WI38 (cell line): ENCODE measurements around the gene SLC6A18.
"Not testable (repeated sequence)": the region's sequence is repeated elsewhere in the genome, so short reads cannot be mapped to it uniquely, and the experiment has no call there.

Source experiments
- H3K4me3 ChIP-seq: 2 replicates; pipeline ENCODE4 v1.5.1; 2011; ENCODE audit warnings: low read depth, mild to moderate bottlenecking, control low read depth, low read length
- TF ChIP-seq, protein P1 (sequence below): IDR thresholded peaks from 2 replicates; pipeline ENCODE4 v1.5.1; 2012; ENCODE audit warnings: low read depth, mild to moderate bottlenecking, control low read depth, low read length

Gene SLC6A18

DNA sequence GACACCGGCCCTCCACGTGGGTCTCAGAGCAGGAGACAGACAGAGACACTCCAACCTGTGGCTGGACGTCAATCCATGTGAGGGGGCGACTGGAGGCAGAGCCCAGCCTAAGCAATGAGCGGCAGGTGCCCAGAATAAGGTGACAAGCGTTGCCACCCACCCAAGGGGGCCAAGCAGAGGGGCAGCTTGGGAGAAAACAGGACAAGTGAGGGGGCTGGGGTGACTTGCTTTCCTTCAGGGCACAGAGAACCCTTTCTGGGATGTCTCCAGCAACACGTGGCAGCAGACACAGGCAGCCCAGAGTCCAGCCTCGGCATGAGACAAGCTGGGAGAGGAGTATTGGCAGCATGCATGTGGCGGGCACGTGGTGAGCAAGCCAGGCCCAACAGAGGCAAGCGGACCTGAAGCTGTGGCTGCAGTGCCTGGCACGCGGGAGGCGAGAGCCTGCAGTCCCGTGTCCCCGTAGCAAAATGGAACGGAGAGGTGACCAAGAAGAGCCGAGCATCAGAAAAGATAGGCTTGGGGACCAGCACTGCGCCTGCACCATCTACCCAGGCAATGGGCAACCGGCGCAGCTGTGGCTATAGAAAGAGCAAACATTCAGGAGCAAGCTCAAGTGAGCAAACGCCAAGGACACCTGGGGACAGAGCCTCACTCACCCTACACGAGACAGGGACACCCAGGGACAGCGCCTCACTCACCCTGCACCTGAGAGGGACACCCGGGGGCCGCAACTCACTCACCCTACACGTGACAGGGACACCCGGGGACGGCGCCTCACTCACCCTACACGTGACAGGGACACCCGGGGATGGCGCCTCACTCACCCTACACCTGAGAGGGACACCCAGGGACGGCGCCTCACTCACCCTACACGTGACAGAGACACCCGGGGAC lies 63.5 kb downstream of the SLC6A18 start:
- H3K4me3 ChIP-seq, result no peak overlapping the region
- TF ChIP-seq, protein P1, sequence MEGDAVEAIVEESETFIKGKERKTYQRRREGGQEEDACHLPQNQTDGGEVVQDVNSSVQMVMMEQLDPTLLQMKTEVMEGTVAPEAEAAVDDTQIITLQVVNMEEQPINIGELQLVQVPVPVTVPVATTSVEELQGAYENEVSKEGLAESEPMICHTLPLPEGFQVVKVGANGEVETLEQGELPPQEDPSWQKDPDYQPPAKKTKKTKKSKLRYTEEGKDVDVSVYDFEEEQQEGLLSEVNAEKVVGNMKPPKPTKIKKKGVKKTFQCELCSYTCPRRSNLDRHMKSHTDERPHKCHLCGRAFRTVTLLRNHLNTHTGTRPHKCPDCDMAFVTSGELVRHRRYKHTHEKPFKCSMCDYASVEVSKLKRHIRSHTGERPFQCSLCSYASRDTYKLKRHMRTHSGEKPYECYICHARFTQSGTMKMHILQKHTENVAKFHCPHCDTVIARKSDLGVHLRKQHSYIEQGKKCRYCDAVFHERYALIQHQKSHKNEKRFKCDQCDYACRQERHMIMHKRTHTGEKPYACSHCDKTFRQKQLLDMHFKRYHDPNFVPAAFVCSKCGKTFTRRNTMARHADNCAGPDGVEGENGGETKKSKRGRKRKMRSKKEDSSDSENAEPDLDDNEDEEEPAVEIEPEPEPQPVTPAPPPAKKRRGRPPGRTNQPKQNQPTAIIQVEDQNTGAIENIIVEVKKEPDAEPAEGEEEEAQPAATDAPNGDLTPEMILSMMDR, result no peak

DNA sequence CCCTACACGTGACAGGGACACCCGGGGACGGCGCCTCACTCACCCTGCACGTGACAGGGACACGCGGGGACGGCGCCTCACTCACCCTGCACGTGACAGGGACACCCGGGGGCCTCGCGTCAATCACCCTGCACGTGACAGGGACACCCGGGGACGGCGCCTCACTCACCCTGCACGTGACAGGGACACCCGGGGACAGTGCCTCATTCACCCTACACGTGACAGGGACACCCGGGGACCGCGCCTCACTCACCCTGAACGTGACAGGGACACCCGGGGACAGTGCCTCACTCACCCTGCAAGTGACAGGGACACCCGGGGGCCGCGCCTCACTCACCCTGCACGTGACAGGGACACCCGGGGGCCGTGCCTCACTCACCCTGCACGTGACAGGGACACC lies 64.4 kb downstream of the SLC6A18 start:
- H3K4me3 ChIP-seq, result not testable (repeated sequence)

DNA sequence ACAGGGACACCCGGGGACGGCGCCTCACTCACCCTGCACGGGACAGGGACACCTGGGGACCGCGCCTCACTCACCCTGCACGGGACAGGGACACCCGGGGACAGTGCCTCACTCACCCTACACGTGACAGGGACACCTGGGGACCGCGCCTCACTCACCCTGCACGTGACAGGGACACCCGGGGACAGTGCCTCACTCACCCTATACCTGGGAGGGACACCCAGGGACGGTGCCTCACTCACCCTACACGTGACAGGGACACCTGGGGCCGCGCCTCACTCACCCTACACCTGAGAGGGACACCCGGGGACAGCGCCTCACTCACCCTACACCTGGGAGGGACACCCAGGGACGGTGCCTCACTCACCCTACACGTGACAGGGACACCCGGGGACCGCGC lies 65.8 kb downstream of the SLC6A18 start:
- H3K4me3 ChIP-seq, result not testable (repeated sequence)

DNA sequence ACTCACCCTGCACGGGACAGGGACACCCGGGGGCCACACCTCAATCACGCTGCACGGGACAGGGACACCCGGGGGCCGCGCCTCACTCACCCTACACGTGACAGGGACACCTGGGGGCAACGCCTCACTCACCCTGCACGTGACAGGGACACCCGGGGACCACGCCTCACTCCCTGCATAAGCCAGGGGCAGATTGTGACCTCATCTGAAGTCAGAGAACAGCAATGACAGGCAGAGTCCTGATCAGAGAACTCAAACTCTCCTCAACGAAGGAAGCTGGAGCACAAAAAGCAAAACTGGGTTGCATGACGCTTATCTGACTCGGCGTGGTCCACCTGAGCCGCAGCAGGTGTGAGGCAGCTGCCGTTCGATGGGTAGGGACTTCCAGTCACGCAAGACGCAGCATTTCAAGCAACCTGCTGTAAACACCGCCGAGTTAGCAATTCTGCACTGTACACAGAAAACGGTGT lies 66.5 kb downstream of the SLC6A18 start:
- H3K4me3 ChIP-seq, result no peak overlapping the region
- TF ChIP-seq, protein P1, result no peak

DNA sequence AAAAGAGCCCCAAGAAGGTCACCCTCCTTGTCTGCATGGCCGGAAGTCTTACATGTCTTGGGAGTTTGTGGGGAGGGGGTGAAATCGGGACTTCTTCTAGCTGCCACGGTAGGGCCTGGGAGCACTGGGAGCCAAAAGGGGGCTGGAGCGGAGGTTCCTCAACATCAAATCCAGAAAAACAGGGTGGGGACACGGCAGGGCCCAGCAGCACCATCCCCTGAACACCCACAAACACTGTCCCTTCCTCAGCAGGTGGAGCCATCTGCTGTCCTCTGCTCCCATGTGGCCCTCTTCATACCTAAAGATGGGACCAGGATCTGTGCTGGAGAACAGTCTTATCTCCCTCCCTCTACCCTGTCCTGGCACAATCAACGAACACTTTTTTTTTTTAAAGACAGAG lies 67.0 kb downstream of the SLC6A18 start:
- TF ChIP-seq, protein P1, result no peak
- H3K4me3 ChIP-seq, result no peak overlapping the region

DNA sequence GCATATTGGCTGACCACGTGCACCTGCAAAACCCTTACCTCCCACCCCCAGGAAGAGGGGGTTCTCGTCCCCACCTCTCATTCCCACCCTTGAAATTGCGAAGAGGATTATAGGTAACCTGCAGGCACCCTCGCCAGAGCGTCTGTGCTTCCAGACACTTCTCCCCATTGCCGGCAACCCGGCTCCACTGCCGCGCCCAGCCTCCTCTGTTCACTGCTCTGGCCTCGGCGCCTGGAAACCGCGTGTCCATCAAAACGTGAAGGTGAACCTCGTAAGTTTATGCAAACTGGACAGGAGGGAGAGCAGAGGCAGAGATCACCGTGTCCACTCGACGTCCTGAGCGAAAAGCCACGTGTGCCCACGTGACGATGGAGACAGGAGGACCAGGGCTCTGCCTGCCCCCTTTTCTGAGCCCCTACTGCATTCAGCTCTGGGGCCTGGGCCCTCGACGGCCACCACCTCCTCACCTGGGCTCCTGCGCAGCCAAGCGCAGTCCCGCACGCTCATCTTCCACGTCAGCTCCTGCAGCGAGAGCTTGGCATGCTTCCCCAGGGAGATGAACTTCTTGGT lies 67.8 kb downstream of the SLC6A18 start:
- H3K4me3 ChIP-seq, result peak overlapping the region; percentile 94
- TF ChIP-seq, protein P1, result no peak

DNA sequence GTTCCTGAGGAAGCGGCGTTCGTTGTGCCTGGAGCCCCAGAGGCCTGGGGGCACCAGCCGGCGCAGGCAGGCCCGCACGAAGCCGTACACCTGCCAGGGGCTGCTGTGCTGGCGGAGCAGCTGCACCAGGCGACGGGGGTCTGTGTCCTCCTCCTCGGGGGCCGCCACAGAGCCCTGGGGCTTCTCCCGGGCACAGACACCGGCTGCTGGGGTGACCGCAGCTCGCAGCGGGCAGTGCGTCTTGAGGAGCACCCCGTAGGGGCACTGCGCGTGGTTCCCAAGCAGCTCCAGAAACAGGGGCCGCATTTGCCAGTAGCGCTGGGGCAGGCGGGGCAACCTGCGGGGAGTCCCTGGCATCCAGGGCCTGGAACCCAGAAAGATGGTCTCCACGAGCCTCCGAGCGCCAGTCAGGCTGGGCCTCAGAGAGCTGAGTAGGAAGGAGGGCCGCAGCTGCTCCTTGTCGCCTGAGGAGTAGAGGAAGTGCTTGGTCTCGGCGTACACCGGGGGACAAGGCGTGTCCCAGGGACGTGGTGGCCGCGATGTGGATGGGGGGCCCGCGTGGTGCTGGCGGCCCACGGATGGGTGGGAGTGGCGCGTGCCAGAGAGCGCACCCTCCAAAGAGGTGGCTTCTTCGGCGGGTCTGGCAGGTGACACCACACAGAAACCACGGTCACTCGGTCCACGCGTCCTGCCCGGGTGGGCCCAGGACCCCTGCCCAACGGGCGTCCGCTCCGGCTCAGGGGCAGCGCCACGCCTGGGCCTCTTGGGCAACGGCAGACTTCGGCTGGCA lies 68.4 kb downstream of the SLC6A18 start:
- TF ChIP-seq, protein P1, result no peak
- peak overlapping the region; percentile 94 for H3K4me3 ChIP-seq
